Glomerular visceral epithelial cell (primary cell): ENCODE measurements around the gene RIC8B.
"Not testable (repeated sequence)": the region's sequence is repeated elsewhere in the genome, so short reads cannot be mapped to it uniquely, and the experiment has no call there.

Source experiments
- DNase-seq: peaks from one replicate; pipeline ENCODE4 v3.0.0-alpha.2; 2016; ENCODE audit errors: extremely low spot score

Gene RIC8B

GRCh38 chr12:106774005-106774807, at the start of gene RIC8B:
TSS of gene RIC8B (plus strand) at chr12:106774682. CDS start at chr12:106774746, 64 bp downstream.
- DNase-seq, result peak; percentile 97

GRCh38 chr12:106724934-106725333, 49.5 kb upstream of the RIC8B start:
- no peak for DNase-seq

GRCh38 chr12:106726603-106727202, 47.8 kb upstream of the RIC8B start:
- DNase-seq, result not testable (repeated sequence)

GRCh38 chr12:106729611-106730010, 44.9 kb upstream of the RIC8B start:
- no peak for DNase-seq

- DNase-seq, result no peak
These were observed 41.6 kb upstream of the RIC8B start for GRCh38 chr12:106732890-106733289.

GRCh38 chr12:106733660-106734059, 40.8 kb upstream of the RIC8B start:
- no peak for DNase-seq

- DNase-seq, result no peak
These were observed 38.2 kb upstream of the RIC8B start for GRCh38 chr12:106736051-106736957.

GRCh38 chr12:106739318-106739717, 35.2 kb upstream of the RIC8B start:
- DNase-seq, result no peak

GRCh38 chr12:106739815-106740530, 34.5 kb upstream of the RIC8B start:
- DNase-seq, result peak; percentile 33

- no peak for DNase-seq
These were observed 33.7 kb upstream of the RIC8B start for GRCh38 chr12:106740818-106741217.

- no peak for DNase-seq
These were observed 33.2 kb upstream of the RIC8B start for GRCh38 chr12:106741247-106741646.

- DNase-seq, result no peak
These were observed 31.1 kb upstream of the RIC8B start for GRCh38 chr12:106743270-106743988.

- no peak for DNase-seq
These were observed 29.9 kb upstream of the RIC8B start for GRCh38 chr12:106744600-106744999.

GRCh38 chr12:106745181-106745745, 29.2 kb upstream of the RIC8B start:
- no peak for DNase-seq

GRCh38 chr12:106747973-106748436, 26.5 kb upstream of the RIC8B start:
- DNase-seq, result no peak

GRCh38 chr12:106750524-106750923, 24.0 kb upstream of the RIC8B start:
- DNase-seq, result no peak

GRCh38 chr12:106753526-106753925, 21.0 kb upstream of the RIC8B start:
- no peak for DNase-seq

GRCh38 chr12:106754331-106754730, 20.2 kb upstream of the RIC8B start:
- no peak for DNase-seq

- no peak for DNase-seq
These were observed 16.7 kb upstream of the RIC8B start for GRCh38 chr12:106757623-106758348.
